Measurements from ENCODE around the gene EXOC4. TPM values are rescaled to one million over a fixed set of nuclear protein-coding genes. Genes with fewer than 3 reads are reported as not detected.

The EXOC4 gene
- total and polyA plus RNA-seq, 7 experiments from 2014 or later: 44.1 to 106 (median 74.2) TPM

DNA sequence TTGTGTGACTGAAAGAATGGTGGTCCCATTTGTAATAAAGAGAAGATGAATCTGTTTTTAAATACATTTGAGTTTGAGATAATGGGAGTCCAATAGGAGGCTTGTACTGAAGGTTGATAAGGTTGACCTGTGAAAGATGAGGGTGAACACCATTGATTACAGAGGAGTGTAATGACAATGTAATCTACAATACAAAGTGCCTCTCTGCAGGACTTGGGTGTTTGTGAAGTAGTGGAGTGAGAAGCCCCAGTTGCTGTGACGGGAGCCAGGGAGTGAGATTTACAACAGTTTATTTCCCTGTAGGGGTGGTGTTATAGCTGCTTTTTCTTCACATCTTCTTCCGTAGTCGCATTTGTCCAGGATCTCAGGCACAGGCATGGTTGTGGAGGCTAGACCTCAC, 189.9 kb downstream of the EXOC4 start:
- no peaks in the 10 kb centered on the region for H3K9me3 ChIP-seq (ENCODE audit: control insufficient read depth in 2 of 3, low read length in 3 of 3)
- ChIA-PET CTCF (no interaction called here), POLR2A (no interaction called here)
- H3K4me1 Mint-ChIP-seq: peaks cover 0 to 28% (median 8%) of the 10 kb centered on the region in 7 donors
- H3K4me1 ChIP-seq (ENCODE audit: control insufficient read depth in 2 of 2, insufficient read depth in 2 of 2, low read length in 2 of 2): no peaks in the 10 kb centered on the region
- no peak overlapping the region for H3K4me3 ChIP-seq (ENCODE audit: low read length)
- no peaks in the 10 kb centered on the region for H3K27me3 Mint-ChIP-seq
- no peak for DNase-seq
- H3K36me3 ChIP-seq (ENCODE audit: control insufficient read depth in 2 of 3, insufficient read depth in 3 of 3, low read length in 3 of 3): no peaks in the 10 kb centered on the region
- ATAC-seq: no peak
- intact Hi-C loops (cut with micrococcal nuclease): no loop called here
- H3K27ac Mint-ChIP-seq: peak overlapping the region in 1 of 9 donors; percentile 11
- no peak overlapping the region for H3K4me3 Mint-ChIP-seq
- peaks cover 2 to 34% (median 20%) of the 10 kb centered on the region in 5 donors for H3K36me3 Mint-ChIP-seq
- H3K9me3 Mint-ChIP-seq: no peaks in the 10 kb centered on the region
- no peaks in the 10 kb centered on the region for H3K27me3 ChIP-seq (ENCODE audit: control insufficient read depth in 2 of 2, insufficient read depth in 2 of 2, low read length in 2 of 2)
- no peak overlapping the region for H3K27ac ChIP-seq (ENCODE audit: low read depth, low read length)

DNA sequence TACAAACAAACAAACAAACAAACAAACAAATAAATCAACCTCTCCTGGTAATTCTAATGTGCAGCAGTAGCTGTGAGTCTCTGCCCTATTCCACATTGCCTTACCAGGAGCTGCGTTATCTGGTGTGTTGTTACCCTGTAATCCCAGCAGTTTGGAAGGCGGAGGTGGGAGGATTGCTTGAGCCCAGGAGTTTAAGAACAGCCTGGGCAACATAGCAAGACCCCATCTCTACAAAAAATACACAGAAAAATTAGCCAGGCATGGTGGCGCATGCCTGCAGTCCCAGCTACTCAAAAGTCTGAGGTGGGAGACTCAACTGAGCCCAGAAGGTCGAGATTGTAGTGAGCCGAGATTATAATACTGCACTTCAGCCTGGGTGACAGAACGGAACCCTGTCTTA, 192.7 kb downstream of the EXOC4 start:
- H3K4me3 ChIP-seq (ENCODE audit: low read length): no peak overlapping the region
- ATAC-seq (no peak), DNase-seq (no peak)
- H3K36me3 ChIP-seq (ENCODE audit: control insufficient read depth in 2 of 3, insufficient read depth in 3 of 3, low read length in 3 of 3): no peaks in the 10 kb centered on the region
- no peaks in the 10 kb centered on the region for H3K27me3 ChIP-seq (ENCODE audit: control insufficient read depth in 2 of 2, insufficient read depth in 2 of 2, low read length in 2 of 2)
- H3K9me3 Mint-ChIP-seq: no peaks in the 10 kb centered on the region
- H3K27ac ChIP-seq (ENCODE audit: low read depth, low read length): no peak overlapping the region
- H3K36me3 Mint-ChIP-seq: peaks cover 2 to 24% (median 11%) of the 10 kb centered on the region in 5 donors
- no peak overlapping the region for H3K4me3 Mint-ChIP-seq
- POLR2A ChIA-PET: no interaction called here
- H3K27ac Mint-ChIP-seq: no peak overlapping the region
- no peaks in the 10 kb centered on the region for H3K27me3 Mint-ChIP-seq
- CTCF ChIA-PET: no interaction called here
- no peaks in the 10 kb centered on the region for H3K4me1 ChIP-seq (ENCODE audit: control insufficient read depth in 2 of 2, insufficient read depth in 2 of 2, low read length in 2 of 2)
- no peaks in the 10 kb centered on the region for H3K9me3 ChIP-seq (ENCODE audit: control insufficient read depth in 2 of 3, low read length in 3 of 3)
- intact Hi-C loops (cut with micrococcal nuclease): no loop called here
- peaks cover 0 to 36% (median 20%) of the 10 kb centered on the region in 7 donors for H3K4me1 Mint-ChIP-seq

GRCh38 chr7:133448012-133448411, 195.1 kb downstream of the EXOC4 start:
- ChIA-PET CTCF (no interaction called here), POLR2A (no interaction called here)
- Histone ChIP-seq H3K9me3 (ENCODE audit: control insufficient read depth in 2 of 3, low read length in 3 of 3) (no peaks in the 10 kb centered on the region), H3K4me3 (ENCODE audit: low read length) (no peak overlapping the region), H3K27me3 (ENCODE audit: control insufficient read depth in 2 of 2, insufficient read depth in 2 of 2, low read length in 2 of 2) (no peaks in the 10 kb centered on the region), H3K27ac (ENCODE audit: low read depth, low read length) (no peak overlapping the region), H3K36me3 (ENCODE audit: control insufficient read depth in 2 of 3, insufficient read depth in 3 of 3, low read length in 3 of 3) (no peaks in the 10 kb centered on the region), H3K4me1 (ENCODE audit: control insufficient read depth in 2 of 2, insufficient read depth in 2 of 2, low read length in 2 of 2) (no peaks in the 10 kb centered on the region)
- intact Hi-C loops (cut with micrococcal nuclease): no loop called here
- peaks cover 0 to 37% (median 29%) of the 10 kb centered on the region in 7 donors for H3K4me1 Mint-ChIP-seq
- DNase-seq: no peak
- H3K27me3 Mint-ChIP-seq: no peaks in the 10 kb centered on the region
- ATAC-seq: no peak
- no peaks in the 10 kb centered on the region for H3K9me3 Mint-ChIP-seq
- no peak overlapping the region for H3K4me3 Mint-ChIP-seq
- no peak overlapping the region for H3K27ac Mint-ChIP-seq
- H3K36me3 Mint-ChIP-seq: peaks cover 2 to 15% (median 4%) of the 10 kb centered on the region in 5 donors

GRCh38 chr7:133452577-133452976, 199.7 kb downstream of the EXOC4 start:
- intact Hi-C loops (cut with micrococcal nuclease): no loop called here
- H3K36me3 Mint-ChIP-seq: peaks cover 0 to 17% (median 3%) of the 10 kb centered on the region in 5 donors
- ChIA-PET CTCF (no interaction called here), POLR2A (no interaction called here)
- ATAC-seq (no peak), DNase-seq (no peak)
- H3K4me3 Mint-ChIP-seq: no peak overlapping the region
- Histone ChIP-seq H3K9me3 (ENCODE audit: control insufficient read depth in 2 of 3, low read length in 3 of 3) (no peaks in the 10 kb centered on the region), H3K27me3 (ENCODE audit: control insufficient read depth in 2 of 2, insufficient read depth in 2 of 2, low read length in 2 of 2) (no peaks in the 10 kb centered on the region), H3K36me3 (ENCODE audit: control insufficient read depth in 2 of 3, insufficient read depth in 3 of 3, low read length in 3 of 3) (no peaks in the 10 kb centered on the region), H3K4me1 (ENCODE audit: control insufficient read depth in 2 of 2, insufficient read depth in 2 of 2, low read length in 2 of 2) (no peaks in the 10 kb centered on the region), H3K4me3 (ENCODE audit: low read length) (no peak overlapping the region), H3K27ac (ENCODE audit: low read depth, low read length) (no peak overlapping the region)
- H3K27me3 Mint-ChIP-seq: no peaks in the 10 kb centered on the region
- peaks cover 0 to 29% (median 18%) of the 10 kb centered on the region in 7 donors for H3K4me1 Mint-ChIP-seq
- no peak overlapping the region for H3K27ac Mint-ChIP-seq
- H3K9me3 Mint-ChIP-seq: no peaks in the 10 kb centered on the region

- H3K4me3 Mint-ChIP-seq: no peak overlapping the region
- ChIA-PET CTCF (no interaction called here), POLR2A (no interaction called here)
- Histone ChIP-seq H3K4me1 (ENCODE audit: control insufficient read depth in 2 of 2, insufficient read depth in 2 of 2, low read length in 2 of 2) (no peaks in the 10 kb centered on the region), H3K27ac (ENCODE audit: low read depth, low read length) (no peak overlapping the region), H3K4me3 (ENCODE audit: low read length) (no peak overlapping the region), H3K9me3 (ENCODE audit: control insufficient read depth in 2 of 3, low read length in 3 of 3) (no peaks in the 10 kb centered on the region), H3K27me3 (ENCODE audit: control insufficient read depth in 2 of 2, insufficient read depth in 2 of 2, low read length in 2 of 2) (no peaks in the 10 kb centered on the region), H3K36me3 (ENCODE audit: control insufficient read depth in 2 of 3, insufficient read depth in 3 of 3, low read length in 3 of 3) (no peaks in the 10 kb centered on the region)
- H3K9me3 Mint-ChIP-seq: peaks cover 0 to 17% (median 3%) of the 10 kb centered on the region in 11 donors
- no peak for DNase-seq
- peaks cover 4 to 31% (median 22%) of the 10 kb centered on the region in 5 donors for H3K36me3 Mint-ChIP-seq
- no peak for ATAC-seq
- intact Hi-C loops (cut with micrococcal nuclease): no loop called here
- no peaks in the 10 kb centered on the region for H3K27me3 Mint-ChIP-seq
- peak overlapping the region in 1 of 9 donors; percentile 3 for H3K27ac Mint-ChIP-seq
- H3K4me1 Mint-ChIP-seq: peaks cover 0 to 34% (median 14%) of the 10 kb centered on the region in 7 donors
Measured at GRCh38 chr7:133458688-133459087, 205.8 kb downstream of the EXOC4 start.

- H3K27me3 ChIP-seq (ENCODE audit: control insufficient read depth in 2 of 2, insufficient read depth in 2 of 2, low read length in 2 of 2): no peaks in the 10 kb centered on the region
- peak overlapping the region in 2 of 10 donors; percentile 27 to 45 for H3K4me3 Mint-ChIP-seq
- H3K36me3 ChIP-seq (ENCODE audit: control insufficient read depth in 2 of 3, insufficient read depth in 3 of 3, low read length in 3 of 3): no peaks in the 10 kb centered on the region
- ATAC-seq: no peak
- peaks cover 8 to 51% (median 43%) of the 10 kb centered on the region in 5 donors for H3K36me3 Mint-ChIP-seq
- CTCF ChIA-PET: no interaction called here
- peaks cover 0 to 36% (median 19%) of the 10 kb centered on the region in 11 donors for H3K9me3 Mint-ChIP-seq
- peak overlapping the region in 2 of 9 donors; percentile 23 to 62 for H3K27ac Mint-ChIP-seq
- H3K4me1 ChIP-seq (ENCODE audit: control insufficient read depth in 2 of 2, insufficient read depth in 2 of 2, low read length in 2 of 2): no peaks in the 10 kb centered on the region
- H3K4me1 Mint-ChIP-seq: peaks cover 0 to 34% (median 14%) of the 10 kb centered on the region in 7 donors
- intact Hi-C loops (cut with micrococcal nuclease): no loop called here
- DNase-seq: no peak
- H3K9me3 ChIP-seq (ENCODE audit: control insufficient read depth in 2 of 3, low read length in 3 of 3): no peaks in the 10 kb centered on the region
- H3K4me3 ChIP-seq (ENCODE audit: low read length): no peak overlapping the region
- no peak overlapping the region for H3K27ac ChIP-seq (ENCODE audit: low read depth, low read length)
- H3K27me3 Mint-ChIP-seq: no peaks in the 10 kb centered on the region
- POLR2A ChIA-PET: no interaction called here
Measured at GRCh38 chr7:133461421-133461820, 208.5 kb downstream of the EXOC4 start.

- H3K27ac Mint-ChIP-seq: no peak overlapping the region
- no peak for DNase-seq
- intact Hi-C loops (cut with micrococcal nuclease): no loop called here
- peaks cover 0 to 21% (median 9%) of the 10 kb centered on the region in 11 donors for H3K9me3 Mint-ChIP-seq
- ChIA-PET POLR2A (interaction anchor here (0.7 kb wide), 1 partner anchor 16 kb away, joined by 5 read pairs; no protein-coding TSS in a partner anchor), CTCF (no interaction called here)
- no peak for ATAC-seq
- no peak overlapping the region for H3K4me3 ChIP-seq (ENCODE audit: low read length)
- H3K27ac ChIP-seq (ENCODE audit: low read depth, low read length): no peak overlapping the region
- H3K27me3 Mint-ChIP-seq: no peaks in the 10 kb centered on the region
- H3K4me3 Mint-ChIP-seq: no peak overlapping the region
- no peaks in the 10 kb centered on the region for H3K9me3 ChIP-seq (ENCODE audit: control insufficient read depth in 2 of 3, low read length in 3 of 3)
- no peaks in the 10 kb centered on the region for H3K4me1 ChIP-seq (ENCODE audit: control insufficient read depth in 2 of 2, insufficient read depth in 2 of 2, low read length in 2 of 2)
- peaks cover 2 to 43% (median 29%) of the 10 kb centered on the region in 5 donors for H3K36me3 Mint-ChIP-seq
- H3K36me3 ChIP-seq (ENCODE audit: control insufficient read depth in 2 of 3, insufficient read depth in 3 of 3, low read length in 3 of 3): no peaks in the 10 kb centered on the region
- no peaks in the 10 kb centered on the region for H3K27me3 ChIP-seq (ENCODE audit: control insufficient read depth in 2 of 2, insufficient read depth in 2 of 2, low read length in 2 of 2)
- peaks cover 0 to 32% (median 19%) of the 10 kb centered on the region in 7 donors for H3K4me1 Mint-ChIP-seq
Measured at GRCh38 chr7:133475655-133476054, 222.8 kb downstream of the EXOC4 start.

All from naive thymus-derived CD4-positive, alpha-beta T cell (primary cell).